ENCODE data around the gene DNAJC5G. TPM values are rescaled to one million over a fixed set of nuclear protein-coding genes. Genes with fewer than 3 reads are reported as not detected.

Gene DNAJC5G
- under 1 TPM in 1 of 6 donors, not detected in 5; 0.06 TPM for total RNA-seq
- under 1 TPM in 1 of 2 donors, not detected in 1; 0.34 TPM for polyA plus RNA-seq

GRCh38 chr2:27275211-27276150, at the start of gene DNAJC5G:
TSS of gene DNAJC5G (plus strand) at chr2:27275433. CDS start at chr2:27276729, 1,296 bp downstream.
- H3K36me3 ChIP-seq = no peaks in the 10 kb centered on the region
- intact Hi-C loops (cut with DNase I) = loop anchor here in 1 of 3 donors (5.0 kb wide), 1 partner anchor 173 kb away; no protein-coding TSS in a partner anchor
- no peaks in the 10 kb centered on the region for H3K9me3 ChIP-seq
- DNase-seq (no peak), FAIRE-seq (no peak), ATAC-seq (no peak)
- WGBS, 2 donors = 70 to 72% methylated on average over 38 to 39 of the region's 39 CpGs
- TF ChIP-seq, protein P1, sequence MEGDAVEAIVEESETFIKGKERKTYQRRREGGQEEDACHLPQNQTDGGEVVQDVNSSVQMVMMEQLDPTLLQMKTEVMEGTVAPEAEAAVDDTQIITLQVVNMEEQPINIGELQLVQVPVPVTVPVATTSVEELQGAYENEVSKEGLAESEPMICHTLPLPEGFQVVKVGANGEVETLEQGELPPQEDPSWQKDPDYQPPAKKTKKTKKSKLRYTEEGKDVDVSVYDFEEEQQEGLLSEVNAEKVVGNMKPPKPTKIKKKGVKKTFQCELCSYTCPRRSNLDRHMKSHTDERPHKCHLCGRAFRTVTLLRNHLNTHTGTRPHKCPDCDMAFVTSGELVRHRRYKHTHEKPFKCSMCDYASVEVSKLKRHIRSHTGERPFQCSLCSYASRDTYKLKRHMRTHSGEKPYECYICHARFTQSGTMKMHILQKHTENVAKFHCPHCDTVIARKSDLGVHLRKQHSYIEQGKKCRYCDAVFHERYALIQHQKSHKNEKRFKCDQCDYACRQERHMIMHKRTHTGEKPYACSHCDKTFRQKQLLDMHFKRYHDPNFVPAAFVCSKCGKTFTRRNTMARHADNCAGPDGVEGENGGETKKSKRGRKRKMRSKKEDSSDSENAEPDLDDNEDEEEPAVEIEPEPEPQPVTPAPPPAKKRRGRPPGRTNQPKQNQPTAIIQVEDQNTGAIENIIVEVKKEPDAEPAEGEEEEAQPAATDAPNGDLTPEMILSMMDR (IDR thresholded peaks at IDR 0.05) = no peak
- no peak within 1 kb of the TSS for H3K27ac ChIP-seq
- peaks cover 0 to 3% (median 0%) of the 10 kb centered on the region in 4 donors for H3K27me3 ChIP-seq
- H3K4me1 ChIP-seq = no peaks in the 10 kb centered on the region
- no peak within 1 kb of the TSS for H3K4me3 ChIP-seq

- no peak overlapping the region for H3K4me3 ChIP-seq
- peaks cover 6 to 47% (median 19%) of the 10 kb centered on the region in 3 donors for H3K36me3 ChIP-seq
- 89 to 97% methylated on average over 9 of the region's 9 CpGs for WGBS, 2 donors
- no peak overlapping the region for H3K27ac ChIP-seq
- no peaks in the 10 kb centered on the region for H3K4me1 ChIP-seq
- no peak for DNase-seq
- no peak for ATAC-seq
- TF ChIP-seq, protein P1 (IDR thresholded peaks at IDR 0.05) = no peak
- no peaks in the 10 kb centered on the region for H3K27me3 ChIP-seq
- FAIRE-seq = no peak
- H3K9me3 ChIP-seq = no peaks in the 10 kb centered on the region
- intact Hi-C loops (cut with DNase I) = no loop called here
Measured at GRCh38 chr2:27225526-27225925, 49.7 kb upstream of the DNAJC5G start.

DNA sequence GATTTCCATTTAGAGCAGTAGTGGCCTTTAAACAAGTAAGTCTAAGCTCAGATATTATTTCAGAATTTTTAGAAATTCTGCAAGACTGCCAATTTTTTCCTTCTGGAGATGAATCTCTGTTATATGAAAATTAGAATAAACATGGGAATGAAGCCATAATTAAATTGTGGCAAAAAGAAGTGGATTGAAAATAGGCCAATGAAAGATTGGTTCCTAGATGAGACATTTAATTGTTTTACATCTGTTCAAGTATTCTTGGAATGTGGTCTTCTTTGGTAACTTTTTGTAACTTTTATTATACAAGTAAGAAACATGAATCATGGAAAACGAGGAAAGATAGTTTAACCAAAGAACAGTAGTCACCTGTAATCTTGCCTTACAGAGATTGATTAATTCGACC, 47.7 kb upstream of the DNAJC5G start:
- Histone ChIP-seq H3K36me3 (peaks cover 13 to 64% (median 29%) of the 10 kb centered on the region in 3 donors), H3K9me3 (no peaks in the 10 kb centered on the region), H3K27me3 (no peaks in the 10 kb centered on the region), H3K27ac (no peak overlapping the region), H3K4me3 (no peak overlapping the region), H3K4me1 (no peaks in the 10 kb centered on the region)
- FAIRE-seq = no peak
- intact Hi-C loops (cut with DNase I) = no loop called here
- TF ChIP-seq, protein P1 (IDR thresholded peaks at IDR 0.05) = no peak
- no peak for ATAC-seq
- no peak for DNase-seq
- 56 to 68% methylated on average over 2 of the region's 2 CpGs for WGBS, 2 donors

DNA sequence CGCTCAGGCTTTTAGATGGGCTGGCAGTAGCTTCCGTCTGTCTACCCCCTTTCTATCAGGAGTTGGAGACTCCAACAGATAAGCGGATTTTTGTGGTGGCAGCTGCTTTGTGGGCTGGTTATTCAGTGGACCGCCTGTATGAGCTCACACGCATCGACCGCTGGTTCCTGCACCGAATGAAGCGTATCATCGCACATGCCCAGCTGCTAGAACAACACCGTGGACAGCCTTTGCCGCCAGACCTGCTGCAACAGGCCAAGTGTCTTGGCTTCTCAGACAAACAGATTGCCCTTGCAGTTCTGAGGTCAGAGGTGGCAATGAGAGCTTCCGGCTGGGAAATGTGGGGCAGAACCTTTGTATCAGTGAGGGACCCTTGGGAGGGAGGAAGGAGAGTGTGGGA, 43.3 kb upstream of the DNAJC5G start:
- WGBS, 2 donors = 94 to 96% methylated on average over 13 of the region's 13 CpGs
- H3K4me3 ChIP-seq = no peak overlapping the region
- TF ChIP-seq, protein P1 (IDR thresholded peaks at IDR 0.05) = no peak
- H3K27ac ChIP-seq = no peak overlapping the region
- intact Hi-C loops (cut with DNase I) = no loop called here
- no peaks in the 10 kb centered on the region for H3K9me3 ChIP-seq
- no peaks in the 10 kb centered on the region for H3K27me3 ChIP-seq
- peaks cover 10 to 68% (median 30%) of the 10 kb centered on the region in 3 donors for H3K36me3 ChIP-seq
- H3K4me1 ChIP-seq = no peaks in the 10 kb centered on the region
- no peak for ATAC-seq
- FAIRE-seq = no peak
- DNase-seq = no peak

DNA sequence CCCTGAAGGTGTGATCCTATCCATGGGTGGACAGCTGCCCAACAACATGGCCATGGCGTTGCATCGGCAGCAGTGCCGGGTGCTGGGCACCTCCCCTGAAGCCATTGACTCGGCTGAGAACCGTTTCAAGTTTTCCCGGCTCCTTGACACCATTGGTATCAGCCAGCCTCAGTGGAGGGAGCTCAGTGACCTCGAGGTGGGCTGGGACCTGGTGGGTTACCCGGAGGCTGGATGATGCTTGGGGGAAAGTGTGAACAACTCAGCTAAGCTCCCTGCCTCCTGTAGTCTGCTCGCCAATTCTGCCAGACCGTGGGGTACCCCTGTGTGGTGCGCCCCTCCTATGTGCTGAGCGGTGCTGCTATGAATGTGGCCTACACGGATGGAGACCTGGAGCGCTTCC, 41.9 kb upstream of the DNAJC5G start:
- Histone ChIP-seq H3K4me3 (no peak overlapping the region), H3K9me3 (no peaks in the 10 kb centered on the region), H3K27ac (no peak overlapping the region), H3K36me3 (peaks cover 12 to 80% (median 44%) of the 10 kb centered on the region in 3 donors), H3K27me3 (no peaks in the 10 kb centered on the region), H3K4me1 (no peaks in the 10 kb centered on the region)
- ATAC-seq = no peak
- TF ChIP-seq, protein P1 (IDR thresholded peaks at IDR 0.05) = no peak
- intact Hi-C loops (cut with DNase I) = no loop called here
- 92 to 93% methylated on average over 14 of the region's 14 CpGs for WGBS, 2 donors
- peak in 1 of 6 donors; percentile 31 for DNase-seq
- no peak for FAIRE-seq

All from pancreas (tissue), 10 donors.